HG02852 (cell line): Measurements from ENCODE around the gene ADSL.

Experiments
- ATAC-seq: cut with Tn5 transposase; IDR thresholded peaks from one replicate; pipeline ENCODE4 v1.9.1; 2021; ENCODE audit warnings: mild to moderate bottlenecking, moderate library complexity; ENCODE audit not compliant: unreplicated experiment

The ADSL gene

DNA sequence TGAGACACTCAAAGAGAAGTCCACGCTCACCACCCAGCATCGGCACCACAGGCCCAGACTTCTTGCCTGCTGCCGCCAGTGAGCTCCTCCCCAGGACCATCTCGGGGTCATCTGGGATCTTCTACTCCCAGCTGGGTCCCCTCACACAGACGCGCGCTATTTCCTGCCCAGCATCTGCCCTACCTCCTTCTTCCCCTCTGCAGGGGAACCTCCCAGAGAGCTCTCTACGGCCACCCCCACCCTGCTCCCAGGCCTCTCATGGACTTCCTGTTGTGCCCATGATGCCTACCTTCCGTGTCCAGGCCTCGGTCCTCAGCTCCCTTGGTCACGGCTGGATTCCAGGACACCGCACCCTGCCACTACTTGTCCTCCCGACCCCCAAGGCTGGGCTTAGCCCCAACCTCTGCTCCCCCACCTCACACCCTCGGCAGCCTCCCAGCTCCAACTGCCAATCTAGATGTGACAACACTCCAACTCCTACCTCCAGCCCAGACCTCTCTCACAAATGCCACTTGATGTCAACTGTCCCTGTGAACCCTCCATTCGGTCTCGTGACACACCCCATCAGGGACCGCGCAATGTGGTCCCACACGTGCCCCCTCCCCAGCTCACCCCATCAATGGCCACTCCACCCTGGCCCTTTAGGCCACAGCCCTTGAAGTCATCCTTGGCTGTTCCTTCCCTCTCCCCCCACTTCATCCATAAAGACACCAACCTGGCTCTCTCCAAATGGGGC, 69.4 kb downstream of the ADSL start:
- ATAC-seq, result no peak

DNA sequence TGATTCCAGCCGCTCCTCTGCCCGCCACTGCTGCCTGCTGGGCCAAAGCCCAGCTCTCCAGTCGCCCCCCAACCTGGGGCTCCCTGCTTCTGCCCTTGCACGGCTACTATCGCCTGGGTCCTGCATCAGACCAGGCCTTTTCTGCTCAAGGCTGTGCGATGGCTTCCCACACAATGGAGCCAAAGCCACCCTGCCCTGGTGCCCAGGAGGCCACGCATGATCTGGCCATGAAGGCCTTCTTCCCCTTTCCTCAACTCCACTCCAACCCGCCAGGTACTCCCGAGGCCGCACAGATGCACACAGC, 69.9 kb downstream of the ADSL start:
- ATAC-seq, result no peak

GRCh38 chr22:40416636-40417035, 70.3 kb downstream of the ADSL start:
- ATAC-seq, result no peak

DNA sequence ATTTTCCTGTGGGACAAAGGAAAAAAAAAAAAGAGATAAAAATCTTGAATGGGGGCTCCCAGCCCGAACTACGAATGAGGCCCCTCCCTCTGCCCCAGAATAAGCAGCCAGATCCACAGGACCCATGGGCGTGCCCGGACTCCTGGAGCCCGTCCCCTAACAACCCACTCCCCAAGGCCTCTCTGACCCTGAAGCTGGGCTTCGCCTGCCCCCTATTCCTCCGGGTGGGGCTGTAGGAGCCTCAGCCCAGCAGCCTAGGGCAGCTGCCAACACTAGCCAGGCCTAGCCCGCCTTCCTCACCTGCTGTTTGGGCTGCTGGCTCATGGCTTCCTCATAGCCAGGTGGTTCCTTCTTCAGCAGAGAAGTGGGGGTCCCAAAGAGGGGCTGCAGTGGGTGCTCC, 70.7 kb downstream of the ADSL start:
- no peak for ATAC-seq

DNA sequence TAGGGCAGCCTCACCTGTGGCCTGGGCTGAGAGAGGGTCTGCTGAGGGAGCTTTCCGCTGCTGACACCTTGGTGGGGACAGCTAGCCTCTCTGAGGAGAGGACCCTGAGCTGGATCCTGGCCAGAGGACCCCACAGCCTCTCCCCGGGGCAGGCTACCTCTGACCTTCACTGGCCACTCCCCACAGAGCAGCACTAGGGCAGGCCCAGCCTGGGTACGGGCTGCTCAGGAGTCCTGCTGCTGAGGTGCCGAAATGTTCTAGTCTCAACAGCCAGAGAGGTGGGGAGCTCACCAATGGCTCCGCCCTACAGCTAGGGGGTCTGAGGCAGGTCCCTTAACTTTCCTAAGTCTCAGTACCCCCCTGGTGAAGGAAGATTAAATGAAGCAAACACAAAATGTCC, 71.6 kb downstream of the ADSL start:
- ATAC-seq, result no peak

DNA sequence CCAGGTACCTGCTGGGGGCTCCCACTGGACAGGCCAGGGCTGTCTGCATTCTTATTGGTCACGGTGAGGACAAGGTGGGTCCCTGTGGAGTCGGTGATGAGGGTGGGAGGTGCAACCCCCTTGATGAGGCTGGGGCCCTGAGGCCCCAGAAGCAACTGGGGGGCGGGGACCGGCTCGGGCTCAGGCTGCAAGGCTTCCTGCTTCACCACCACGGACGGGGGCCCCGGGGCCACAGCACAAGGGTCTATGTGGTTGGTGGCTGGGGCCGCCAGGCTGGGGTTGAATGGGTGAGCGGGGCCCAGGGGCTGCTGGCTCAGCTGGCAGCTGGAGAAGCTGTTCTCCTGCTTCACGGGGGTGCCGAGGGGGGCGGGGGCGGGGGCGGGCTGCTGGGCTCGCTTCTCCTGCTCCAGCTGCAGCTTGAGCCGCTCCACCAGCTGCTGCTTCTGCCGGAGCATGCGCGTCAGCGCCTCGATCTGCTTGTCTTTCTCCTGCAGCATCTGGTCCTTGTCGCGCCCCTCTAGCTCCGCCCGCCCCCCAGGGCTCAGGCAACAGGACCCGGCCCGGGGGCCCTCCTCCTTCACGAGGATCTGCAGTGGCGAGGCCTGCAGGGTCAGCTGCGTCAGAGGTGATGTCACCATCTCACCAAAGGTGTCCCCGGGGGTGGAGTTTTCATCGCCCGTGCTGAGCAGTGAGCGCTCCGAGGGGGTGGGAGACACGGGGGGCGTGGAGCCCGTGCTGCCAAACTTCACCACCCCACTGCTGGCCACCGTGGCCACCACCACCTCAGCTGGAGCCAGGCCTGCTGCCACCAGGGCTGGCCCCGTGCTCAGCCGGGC, 72.3 kb downstream of the ADSL start:
- no peak for ATAC-seq

GRCh38 chr22:40419718-40420117, 73.4 kb downstream of the ADSL start:
- ATAC-seq, result no peak

DNA sequence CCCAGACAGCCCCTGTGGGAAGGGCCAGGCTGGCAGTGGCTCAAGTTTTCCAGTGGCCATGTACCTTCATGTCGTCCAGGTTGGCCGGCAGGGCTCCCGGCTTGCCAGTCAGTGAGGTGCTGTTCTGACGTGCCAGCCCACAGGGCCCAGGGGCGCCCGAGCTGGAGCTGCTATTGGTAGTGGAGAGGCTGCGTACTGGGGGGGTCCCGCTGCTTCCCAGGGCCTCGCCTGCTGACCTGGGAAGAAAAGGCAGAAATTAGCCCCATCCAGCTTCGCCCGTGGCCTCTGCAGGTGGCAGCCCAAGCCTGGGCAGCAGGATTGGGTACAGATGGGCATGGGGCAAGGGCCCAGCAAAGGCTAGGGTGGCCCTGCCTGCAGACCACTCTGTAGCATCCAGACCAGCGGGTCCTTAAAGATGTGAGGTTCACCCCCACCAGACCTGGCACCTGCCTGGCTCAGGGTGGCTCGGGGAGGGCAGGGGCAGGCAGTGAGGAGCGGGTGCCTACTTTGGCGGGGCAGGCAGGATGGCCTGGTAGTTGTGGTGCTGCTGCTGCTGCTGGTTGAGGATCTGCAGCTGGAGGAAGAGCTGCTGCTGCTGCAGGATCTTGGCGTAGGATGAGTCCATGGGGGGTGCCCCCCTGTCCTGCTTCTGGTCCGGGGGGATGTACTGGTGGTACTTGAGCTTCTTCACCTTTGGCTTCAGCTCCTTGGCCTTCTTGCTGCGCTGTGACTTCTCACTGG, 74.2 kb downstream of the ADSL start:
- no peak for ATAC-seq

GRCh38 chr22:40421082-40421350, 74.7 kb downstream of the ADSL start:
- ATAC-seq, result no peak

DNA sequence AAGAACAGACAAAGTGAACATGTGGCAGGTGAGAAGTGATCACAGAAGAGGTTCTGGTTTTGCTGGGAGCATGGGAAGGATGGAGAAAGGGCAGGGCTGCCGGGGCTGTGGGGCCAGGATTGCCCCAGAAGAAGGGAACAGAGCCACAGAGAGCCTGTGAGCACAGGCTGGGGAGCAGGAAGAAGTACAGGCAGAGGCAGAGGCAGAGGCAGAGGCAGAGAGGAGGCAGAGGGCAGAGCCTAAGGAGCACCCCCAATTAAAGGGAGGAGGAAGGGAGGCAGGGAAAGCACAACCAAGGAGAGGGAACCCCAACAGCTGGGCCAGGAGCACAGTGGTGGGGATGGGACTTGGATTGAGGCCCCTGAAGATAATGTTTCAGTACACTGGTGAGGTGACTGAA, 75.6 kb downstream of the ADSL start:
- ATAC-seq, result no peak

DNA sequence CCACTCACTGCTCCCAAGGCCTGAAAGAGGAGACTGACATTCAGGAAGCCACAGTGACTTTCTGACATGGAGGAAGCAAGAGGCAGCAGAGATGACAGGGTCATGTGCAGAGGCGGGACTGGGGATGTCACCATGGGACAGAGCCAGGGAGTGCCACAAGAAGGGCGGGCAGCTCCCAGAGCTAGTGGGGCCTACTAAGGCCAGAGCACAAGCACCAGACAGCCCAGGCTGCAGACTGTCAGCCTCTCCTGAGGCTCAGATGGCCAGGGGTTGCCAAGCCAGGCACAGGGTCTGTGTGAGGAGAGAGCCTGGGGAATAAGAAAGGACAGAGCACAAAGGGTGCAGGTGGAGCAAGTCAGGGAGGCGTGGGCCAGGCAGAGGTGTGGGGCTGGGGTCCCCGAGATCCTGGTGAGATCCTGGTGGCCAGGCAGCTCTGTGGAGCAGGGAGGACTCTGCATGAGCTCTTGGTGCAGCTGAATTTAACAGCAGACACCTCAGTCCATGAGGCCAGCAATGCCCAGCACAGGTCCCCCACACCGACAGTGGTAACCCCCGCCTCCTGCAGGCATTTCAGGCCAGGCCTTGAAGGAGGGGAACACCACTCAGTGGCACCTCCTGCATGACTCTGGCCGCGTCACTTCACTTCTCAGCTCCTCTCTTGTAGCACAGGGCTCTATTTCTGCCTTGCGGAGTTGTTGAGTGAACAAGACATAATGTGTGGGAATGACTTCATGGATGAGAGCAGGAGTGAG, 76.4 kb downstream of the ADSL start:
- ATAC-seq, result no peak

GRCh38 chr22:40423310-40423688, 77.0 kb downstream of the ADSL start:
- ATAC-seq, result no peak

DNA sequence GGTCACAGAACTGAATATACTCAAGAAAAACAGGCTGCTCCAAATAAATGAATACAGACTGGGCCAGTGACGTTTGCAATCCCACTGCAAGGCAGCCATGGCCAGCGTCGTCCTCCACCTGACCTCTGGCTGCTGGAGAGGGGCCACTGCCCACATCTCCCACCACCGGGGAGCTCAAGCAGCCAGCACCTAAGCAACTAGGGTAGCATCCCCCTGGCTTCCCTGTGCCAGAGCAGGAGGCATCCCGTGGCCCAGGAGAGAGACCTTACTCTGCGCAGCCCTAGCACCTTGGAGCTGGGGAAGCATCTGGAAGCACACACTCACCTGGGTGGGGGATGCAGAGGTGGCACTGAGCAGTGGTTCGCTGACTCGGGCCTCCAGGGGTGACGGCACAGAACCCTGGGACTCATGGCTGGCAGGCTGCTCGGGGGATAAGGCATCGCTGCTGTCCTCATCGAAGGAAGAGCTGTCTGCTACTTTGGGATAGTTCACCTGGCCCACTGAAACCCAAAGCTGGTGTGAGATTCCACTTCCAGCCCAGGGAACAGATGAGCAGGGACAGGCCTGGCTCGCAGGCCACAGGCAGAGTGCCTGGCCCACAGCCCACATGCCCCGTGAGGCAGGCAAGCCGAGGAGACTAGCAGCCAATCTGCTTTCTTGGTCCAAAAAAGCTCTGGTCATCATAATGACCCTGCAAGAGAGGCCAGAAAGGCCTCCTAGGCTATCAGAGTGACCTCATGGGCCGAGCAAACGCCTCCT, 77.8 kb downstream of the ADSL start:
- no peak for ATAC-seq

DNA sequence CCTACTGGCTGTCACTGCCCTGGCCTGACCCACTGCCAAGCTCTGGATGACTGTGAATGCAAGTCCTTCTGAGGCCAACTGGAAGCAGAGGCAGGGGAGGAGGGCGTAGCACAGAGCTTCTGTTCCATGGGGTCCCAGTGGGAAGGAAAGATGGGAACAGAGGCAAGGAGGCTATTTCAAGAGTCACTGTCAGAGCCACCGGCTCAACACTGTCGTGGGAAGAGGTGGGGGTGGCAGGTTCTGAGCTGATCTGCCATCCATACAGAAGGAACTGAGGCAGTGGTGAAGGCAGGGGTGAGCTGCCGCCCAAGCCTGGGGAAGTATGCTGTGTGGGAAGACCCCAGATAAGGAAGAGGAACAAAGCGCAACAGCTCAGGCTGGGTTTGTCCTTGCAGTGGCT, 78.8 kb downstream of the ADSL start:
- ATAC-seq, result no peak

DNA sequence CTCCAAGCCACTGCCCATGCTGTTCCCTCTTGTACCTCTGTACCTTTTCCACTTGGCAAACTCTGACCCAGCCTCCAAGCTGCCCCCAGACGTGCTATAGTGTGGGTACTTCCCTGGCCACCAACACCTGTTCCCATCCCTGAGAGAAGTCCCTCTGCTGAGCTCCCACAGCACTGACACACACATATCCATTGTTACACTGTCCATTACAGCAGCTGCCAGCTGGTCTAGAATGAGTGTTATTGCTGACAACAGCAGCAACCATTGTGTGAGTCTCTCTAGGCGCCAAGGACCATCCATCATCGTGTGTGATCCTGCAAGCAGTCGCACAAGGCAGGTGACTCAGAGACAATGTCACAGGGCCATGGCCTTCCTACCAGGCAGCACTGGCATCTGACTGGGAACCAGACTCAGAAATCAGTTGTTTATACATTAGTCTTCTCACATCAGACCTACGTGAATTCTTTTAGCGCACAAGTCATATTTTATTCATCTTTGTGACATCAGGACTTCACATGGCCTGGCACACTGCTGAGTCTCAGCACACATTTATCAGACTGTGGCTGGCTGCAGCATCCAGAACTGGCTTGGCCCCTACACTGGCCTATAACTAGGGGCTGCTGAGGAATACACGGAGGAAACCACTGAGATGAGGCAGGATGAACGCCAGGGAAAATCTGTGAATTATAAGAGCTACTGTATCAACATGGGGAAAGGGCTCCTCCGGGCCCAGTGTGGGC, 80.5 kb downstream of the ADSL start:
- ATAC-seq, result no peak

DNA sequence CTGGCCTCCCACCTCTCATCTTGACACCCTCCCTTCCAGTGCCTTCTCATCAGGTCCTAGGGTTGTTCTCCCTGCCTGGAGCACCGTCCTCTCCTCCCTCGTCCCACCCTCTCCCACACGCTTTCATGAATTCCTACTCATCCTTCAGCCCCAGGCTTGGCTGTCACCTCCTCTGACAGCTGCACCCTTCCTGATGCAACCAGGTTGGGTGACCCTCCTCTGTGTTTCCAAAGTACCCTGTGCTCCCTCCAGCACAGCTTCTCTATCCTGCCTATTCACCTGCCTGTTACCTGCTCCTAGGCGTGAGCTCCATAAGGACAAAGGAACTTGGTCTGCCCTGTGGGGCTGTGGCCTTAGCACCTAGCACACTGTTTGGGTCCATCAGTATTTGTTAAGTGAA, 82.5 kb downstream of the ADSL start:
- ATAC-seq, result no peak

- no peak for ATAC-seq
Measured at GRCh38 chr22:40429481-40429880, 83.2 kb downstream of the ADSL start.

GRCh38 chr22:40430991-40431390, 84.7 kb downstream of the ADSL start:
- ATAC-seq, result no peak

- ATAC-seq, result no peak
Measured at GRCh38 chr22:40432157-40432556, 85.9 kb downstream of the ADSL start.

- ATAC-seq, result no peak
Measured at GRCh38 chr22:40432625-40433024, 86.3 kb downstream of the ADSL start.
